ENCODE data around the gene EML4.

DNA sequence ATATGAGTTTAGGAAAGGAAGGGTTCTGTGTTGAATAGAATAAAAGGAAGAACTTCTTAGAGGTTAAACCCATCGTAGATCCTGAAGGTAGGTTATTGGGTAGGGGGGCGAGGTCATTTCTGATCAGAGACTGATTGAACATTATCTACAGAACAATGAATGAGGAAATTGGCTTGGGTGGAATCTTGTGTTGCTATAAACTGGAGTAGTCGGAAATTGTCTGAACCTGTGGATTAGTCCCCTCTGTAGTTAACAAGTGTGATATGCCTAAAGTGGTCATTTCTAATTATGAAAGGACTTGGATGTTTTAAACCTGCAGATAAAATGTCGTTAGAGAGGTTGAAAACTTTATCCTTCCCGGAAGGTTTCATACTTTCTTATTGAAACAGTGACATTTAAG lies 42.1 kb downstream of the EML4 start:
- TF ChIP-seq POLR2A (IDR thresholded peaks at IDR 0.05) = no peak
- TF ChIP-seq, protein P1, sequence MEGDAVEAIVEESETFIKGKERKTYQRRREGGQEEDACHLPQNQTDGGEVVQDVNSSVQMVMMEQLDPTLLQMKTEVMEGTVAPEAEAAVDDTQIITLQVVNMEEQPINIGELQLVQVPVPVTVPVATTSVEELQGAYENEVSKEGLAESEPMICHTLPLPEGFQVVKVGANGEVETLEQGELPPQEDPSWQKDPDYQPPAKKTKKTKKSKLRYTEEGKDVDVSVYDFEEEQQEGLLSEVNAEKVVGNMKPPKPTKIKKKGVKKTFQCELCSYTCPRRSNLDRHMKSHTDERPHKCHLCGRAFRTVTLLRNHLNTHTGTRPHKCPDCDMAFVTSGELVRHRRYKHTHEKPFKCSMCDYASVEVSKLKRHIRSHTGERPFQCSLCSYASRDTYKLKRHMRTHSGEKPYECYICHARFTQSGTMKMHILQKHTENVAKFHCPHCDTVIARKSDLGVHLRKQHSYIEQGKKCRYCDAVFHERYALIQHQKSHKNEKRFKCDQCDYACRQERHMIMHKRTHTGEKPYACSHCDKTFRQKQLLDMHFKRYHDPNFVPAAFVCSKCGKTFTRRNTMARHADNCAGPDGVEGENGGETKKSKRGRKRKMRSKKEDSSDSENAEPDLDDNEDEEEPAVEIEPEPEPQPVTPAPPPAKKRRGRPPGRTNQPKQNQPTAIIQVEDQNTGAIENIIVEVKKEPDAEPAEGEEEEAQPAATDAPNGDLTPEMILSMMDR (IDR thresholded peaks at IDR 0.05) = no peak
